OCI-M1 (cell line): ENCODE measurements around the gene ASS1.

Source experiments
- DNase-seq: peaks from one replicate; lab custom pipeline; 2025; lab: John Stamatoyannopoulos, UW

ASS1 gene

DNA sequence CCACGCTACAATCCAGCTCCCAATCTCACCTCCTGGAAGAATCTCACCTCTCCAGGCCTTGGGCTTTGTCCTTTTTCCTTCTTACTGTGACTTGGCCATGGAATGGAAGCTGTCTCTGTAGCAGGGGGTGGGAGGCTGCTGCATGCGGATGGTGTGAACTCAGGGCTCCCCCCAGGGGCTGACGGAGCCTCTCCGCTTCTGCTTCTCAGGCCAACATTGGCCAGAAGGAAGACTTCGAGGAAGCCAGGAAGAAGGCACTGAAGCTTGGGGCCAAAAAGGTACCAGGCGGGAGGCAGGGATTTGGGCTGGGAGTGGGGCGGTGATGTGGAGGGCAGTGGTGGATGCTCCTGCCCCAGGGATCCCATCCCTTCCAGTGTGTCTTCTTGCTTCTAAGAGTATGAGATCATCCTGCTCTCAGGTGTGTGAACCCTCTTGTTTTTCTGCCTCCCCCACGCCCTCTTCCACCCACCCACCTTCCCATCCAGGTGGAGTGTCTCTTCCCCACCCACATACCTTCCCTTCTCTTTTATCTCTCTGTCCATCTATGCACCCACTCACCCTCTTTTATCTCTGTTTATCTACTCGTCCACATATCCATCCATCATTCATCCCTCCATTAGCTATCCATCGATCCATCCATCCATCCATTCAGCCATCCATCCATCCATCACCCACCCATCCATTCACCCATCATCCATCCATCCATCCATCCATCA is 9.5 kb downstream of the ASS1 start:
- no peak for DNase-seq

DNA sequence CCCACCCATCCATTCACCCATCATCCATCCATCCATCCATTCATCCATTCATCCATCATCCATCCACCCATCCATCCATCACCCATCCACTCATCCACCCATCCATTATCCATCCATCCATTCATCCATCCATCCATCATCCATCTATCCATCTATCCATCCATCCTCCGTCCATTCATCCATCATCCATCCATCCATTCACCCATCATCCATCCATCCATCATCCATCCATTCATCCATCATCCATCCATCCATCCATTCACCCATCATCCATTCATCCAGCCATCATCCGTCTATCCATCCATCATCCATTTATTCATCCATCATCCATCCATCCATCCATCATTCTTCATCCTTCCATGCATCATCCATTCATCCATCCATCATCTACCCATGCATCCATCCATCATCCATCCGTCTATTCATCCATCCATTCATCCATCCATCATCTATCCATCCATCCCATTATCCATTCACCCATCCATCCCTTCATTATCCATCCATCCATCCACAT is 10.1 kb downstream of the ASS1 start:
- DNase-seq = no peak

- DNase-seq = no peak
Measured at GRCh38 chr9:130458027-130458803, 13.5 kb downstream of the ASS1 start.

GRCh38 chr9:130458804-130459067 is 14.0 kb downstream of the ASS1 start:
- no peak for DNase-seq

DNA sequence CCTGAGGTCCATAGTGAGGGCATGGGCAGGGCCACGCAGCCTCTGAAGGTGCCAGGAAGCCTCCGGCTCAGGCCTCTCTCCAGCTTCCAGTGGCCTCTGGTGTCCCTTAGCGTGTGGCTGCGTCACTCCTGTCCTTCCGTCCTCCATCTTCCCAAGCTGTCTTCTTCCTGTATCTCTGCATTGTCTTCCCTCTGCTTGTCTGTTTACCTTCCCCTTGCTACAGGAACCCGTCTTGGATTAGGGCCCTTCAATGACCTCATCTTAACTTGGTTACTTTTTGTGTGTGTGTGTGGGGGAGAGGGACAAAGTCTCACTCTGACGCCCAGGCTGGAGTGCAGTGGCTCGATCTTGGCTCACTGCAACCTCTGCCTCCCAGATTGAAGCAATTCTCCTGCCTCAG is 14.4 kb downstream of the ASS1 start:
- DNase-seq = no peak

DNA sequence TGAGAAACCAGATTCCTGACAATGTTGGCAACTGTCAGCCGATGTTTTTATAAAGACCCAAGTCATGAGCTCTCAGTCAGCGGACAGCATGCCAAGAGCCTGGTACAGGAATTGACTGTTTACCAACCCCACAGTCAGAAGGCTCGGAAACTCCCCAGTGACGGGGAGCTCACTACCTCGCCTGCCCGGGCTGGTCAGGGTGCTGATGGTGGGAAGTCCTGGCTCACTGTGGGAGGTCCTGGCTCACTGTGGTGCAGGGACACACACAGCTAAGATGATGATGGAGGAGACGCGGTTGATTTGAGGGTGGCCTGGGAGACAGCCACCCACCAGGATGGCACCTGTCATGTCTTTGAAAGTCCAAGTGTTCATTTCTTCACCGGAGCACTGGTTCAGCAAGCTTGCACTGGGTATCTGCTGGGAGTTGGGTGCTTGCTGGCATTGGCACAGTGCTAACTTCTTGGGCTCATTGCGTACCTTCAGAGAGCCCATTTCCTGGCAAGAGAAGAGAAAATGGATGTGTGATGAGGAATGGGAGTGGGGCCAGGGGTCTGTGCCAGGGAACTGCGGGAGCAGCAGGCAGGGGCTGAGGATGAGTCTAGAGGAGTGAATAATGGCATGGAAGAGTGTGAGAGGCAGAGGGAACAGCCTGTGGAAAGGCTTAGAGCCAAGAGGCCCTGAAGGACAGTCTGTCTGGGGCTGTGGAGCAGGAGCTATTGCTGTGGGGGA is 15.3 kb downstream of the ASS1 start:
- DNase-seq = no peak

GRCh38 chr9:130461218-130461630 is 16.5 kb downstream of the ASS1 start:
- peak; percentile 72 for DNase-seq

- no peak for DNase-seq
Measured at GRCh38 chr9:130461731-130462130, 17.0 kb downstream of the ASS1 start.

GRCh38 chr9:130462685-130463540 is 18.2 kb downstream of the ASS1 start:
- no peak for DNase-seq

GRCh38 chr9:130463763-130464745 is 19.3 kb downstream of the ASS1 start:
- DNase-seq = no peak

GRCh38 chr9:130465383-130466096 is 20.8 kb downstream of the ASS1 start:
- DNase-seq = no peak

DNA sequence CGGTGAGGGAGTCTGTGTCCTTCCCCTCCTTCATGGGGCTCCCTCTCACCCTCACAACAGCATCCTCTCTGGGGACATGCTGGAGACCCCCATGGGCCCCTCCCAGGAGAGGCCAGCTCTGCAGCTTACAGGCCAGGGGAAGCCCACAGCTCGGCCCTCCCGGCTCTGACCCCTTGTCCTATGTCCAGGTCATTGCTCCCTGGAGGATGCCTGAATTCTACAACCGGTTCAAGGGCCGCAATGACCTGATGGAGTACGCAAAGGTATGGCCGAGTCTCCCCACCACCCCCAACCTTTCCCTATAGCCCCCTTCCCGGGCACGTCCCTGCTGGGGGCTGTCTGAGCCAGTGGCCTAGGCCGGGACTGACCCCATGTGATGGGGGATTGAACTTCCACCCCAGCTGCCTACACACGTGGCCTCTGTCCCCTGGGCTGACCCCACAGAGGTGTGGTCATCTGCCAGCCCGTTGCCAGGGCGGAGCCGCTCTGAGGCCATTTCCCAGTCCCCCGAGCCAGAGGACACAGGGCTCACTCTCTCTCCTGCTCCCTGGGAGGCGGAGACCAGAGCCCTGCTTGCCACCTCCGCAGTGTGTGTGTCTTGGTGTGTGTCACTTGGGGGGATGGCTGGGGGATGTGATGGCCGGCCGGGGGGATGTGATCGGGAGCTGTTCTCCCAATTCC is 21.9 kb downstream of the ASS1 start:
- DNase-seq = no peak

- DNase-seq = no peak
Measured at GRCh38 chr9:130467316-130467715, 22.6 kb downstream of the ASS1 start.

DNA sequence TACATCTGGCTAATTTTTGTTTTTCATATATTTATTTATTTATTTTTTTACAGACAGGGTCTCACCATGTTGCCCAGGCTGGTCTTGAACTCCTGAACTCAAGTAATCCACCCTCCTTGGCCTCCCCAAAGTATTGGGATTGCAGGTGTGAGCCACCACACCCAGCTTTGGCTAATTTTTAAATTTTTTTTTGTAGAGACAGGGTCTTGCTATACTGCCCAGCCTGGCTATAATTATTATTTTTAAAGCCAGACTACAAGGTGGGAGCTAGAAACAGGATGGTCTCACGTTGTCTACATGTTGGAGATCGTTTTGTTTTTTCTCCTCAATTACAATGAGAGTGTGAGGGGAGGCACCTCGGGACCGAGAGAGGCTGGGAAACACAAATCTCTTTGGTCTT is 23.8 kb downstream of the ASS1 start:
- no peak for DNase-seq

DNA sequence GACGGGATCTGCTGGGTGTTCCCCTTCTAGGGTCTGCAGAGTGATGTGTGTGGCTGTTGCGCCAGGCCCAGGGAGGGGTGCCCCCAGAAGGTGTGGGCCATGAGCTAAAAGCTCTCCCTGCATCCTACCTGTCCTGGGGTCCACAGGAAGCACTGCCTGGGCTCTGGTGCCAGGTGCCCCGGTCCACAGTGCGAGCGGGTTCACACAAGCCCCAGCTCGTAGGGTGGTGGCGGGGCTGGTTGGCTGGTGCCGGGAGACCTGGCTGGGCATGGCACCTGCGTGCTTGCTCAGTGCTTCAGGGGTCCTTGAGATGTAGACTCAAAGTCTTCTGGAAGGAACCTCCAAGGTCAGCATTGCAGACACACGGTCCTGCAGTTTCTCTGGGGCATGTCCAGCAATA is 25.5 kb downstream of the ASS1 start:
- no peak for DNase-seq

- DNase-seq = no peak
Measured at GRCh38 chr9:130470950-130471349, 26.2 kb downstream of the ASS1 start.

DNA sequence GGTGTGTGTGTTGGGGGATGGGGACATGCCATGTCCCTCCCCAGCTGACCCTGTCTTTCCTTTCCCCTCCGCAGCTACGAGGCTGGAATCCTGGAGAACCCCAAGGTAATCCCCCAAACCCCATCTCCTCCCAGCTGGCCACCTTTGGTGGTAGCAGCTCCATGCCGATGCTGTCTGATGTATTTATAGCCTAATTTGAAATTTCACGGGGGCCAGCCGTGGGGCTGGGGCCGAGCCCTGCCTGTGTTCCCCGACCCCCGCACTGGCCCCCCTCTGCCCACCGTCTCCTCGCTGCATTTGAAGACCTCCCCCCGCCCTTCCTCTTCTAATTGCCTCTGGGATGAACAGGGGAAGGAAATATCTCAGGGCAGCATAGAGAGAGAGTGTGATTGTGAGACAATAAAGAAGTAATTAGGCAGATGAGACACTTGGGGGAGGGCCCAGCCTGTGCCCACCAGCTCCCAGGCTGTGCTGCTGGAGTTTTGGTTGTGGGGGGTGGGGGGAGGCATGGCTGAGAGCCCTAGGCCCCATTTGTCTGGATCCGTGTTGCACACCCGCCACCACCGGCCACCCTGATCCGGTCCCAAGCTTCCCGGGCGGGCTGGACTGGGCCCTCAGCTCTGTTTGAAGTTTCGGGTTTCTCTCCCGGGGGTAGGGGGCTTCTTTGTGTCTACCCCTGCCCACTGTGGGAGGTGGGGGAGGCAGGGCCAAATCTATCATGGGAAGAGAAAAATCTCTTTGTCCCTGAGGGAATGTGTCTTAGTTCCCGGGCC is 26.8 kb downstream of the ASS1 start:
- no peak for DNase-seq

GRCh38 chr9:130472184-130472705 is 27.5 kb downstream of the ASS1 start:
- no peak for DNase-seq

GRCh38 chr9:130473009-130473408 is 28.2 kb downstream of the ASS1 start:
- DNase-seq = no peak
